ENCODE data around the gene KAZN.

KAZN gene

DNA sequence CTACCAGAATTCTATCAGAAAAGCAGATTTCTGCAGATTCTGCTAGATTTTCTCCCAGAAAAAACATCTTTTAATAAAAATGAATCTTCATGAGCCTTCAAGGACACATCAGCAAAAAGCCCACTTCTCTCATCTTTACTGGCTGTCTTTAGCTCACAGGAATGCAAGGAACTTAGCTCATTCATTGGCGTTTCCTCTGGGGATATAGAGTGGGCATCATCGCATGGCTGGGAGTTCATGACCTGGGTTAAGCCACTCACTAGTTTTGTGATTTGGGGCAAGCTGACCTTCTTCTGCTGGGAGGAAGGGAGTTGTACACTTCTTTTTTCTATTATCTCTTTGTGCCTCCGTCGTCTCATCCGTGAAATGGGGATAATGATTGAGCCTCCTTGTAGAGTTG is 149.7 kb downstream of the KAZN start:
- TF ChIP-seq, protein P1, sequence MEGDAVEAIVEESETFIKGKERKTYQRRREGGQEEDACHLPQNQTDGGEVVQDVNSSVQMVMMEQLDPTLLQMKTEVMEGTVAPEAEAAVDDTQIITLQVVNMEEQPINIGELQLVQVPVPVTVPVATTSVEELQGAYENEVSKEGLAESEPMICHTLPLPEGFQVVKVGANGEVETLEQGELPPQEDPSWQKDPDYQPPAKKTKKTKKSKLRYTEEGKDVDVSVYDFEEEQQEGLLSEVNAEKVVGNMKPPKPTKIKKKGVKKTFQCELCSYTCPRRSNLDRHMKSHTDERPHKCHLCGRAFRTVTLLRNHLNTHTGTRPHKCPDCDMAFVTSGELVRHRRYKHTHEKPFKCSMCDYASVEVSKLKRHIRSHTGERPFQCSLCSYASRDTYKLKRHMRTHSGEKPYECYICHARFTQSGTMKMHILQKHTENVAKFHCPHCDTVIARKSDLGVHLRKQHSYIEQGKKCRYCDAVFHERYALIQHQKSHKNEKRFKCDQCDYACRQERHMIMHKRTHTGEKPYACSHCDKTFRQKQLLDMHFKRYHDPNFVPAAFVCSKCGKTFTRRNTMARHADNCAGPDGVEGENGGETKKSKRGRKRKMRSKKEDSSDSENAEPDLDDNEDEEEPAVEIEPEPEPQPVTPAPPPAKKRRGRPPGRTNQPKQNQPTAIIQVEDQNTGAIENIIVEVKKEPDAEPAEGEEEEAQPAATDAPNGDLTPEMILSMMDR (conservative IDR thresholded peaks at IDR 0.05; ENCODE audit: low read length) = no peak
- no peak for TF ChIP-seq EZH2phosphoT487 (IDR thresholded peaks at IDR 0.05; ENCODE audit: borderline replicate concordance)
- Histone ChIP-seq H3K27me3 (ENCODE audit: insufficient read depth, low read length, poor library complexity, severe bottlenecking) (no peaks in the 10 kb centered on the region), H3K4me2 (ENCODE audit: low read depth, low read length, poor library complexity, severe bottlenecking) (no peak overlapping the region)

DNA sequence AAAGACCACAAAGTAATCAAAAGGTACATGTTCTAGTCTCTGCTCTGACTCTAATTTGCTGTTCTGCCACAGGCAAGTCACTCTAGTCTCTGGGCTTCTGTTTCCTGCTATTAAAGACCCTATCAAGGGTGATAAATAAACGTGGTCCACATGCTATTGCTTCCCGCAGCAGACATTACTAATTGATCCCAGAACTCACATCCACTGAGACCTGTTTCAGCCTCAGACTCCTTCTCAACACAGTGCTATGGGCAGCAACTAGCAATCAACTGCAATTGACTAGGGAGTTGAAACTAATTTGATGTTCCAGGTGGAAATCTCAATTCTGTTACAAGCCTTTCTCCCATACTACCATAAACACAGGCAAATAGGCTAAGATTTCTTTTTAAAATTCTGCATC is 150.5 kb downstream of the KAZN start:
- no peaks in the 10 kb centered on the region for H3K9me3 ChIP-seq (ENCODE audit: insufficient read depth, low read depth, low read length)
- no peaks in the 10 kb centered on the region for H3K27me3 ChIP-seq (ENCODE audit: insufficient read depth, low read length, poor library complexity, severe bottlenecking)
- no peak overlapping the region for H2AFZ ChIP-seq (ENCODE audit: low read length)
- no peak overlapping the region for H3K4me2 ChIP-seq (ENCODE audit: low read depth, low read length, poor library complexity, severe bottlenecking)
- H3K79me2 ChIP-seq (ENCODE audit: insufficient read depth, low read length) = no peaks in the 10 kb centered on the region
- no peaks in the 10 kb centered on the region for H3F3A ChIP-seq (ENCODE audit: low read depth)
- no peak overlapping the region for H3K4me3 ChIP-seq (ENCODE audit: low read length, poor library complexity, severe bottlenecking)
- H3K9ac ChIP-seq (ENCODE audit: low read depth, low read length, poor library complexity, severe bottlenecking) = no peak overlapping the region
- H3K4me1 ChIP-seq (ENCODE audit: insufficient read depth, low read length, poor library complexity, severe bottlenecking) = no peaks in the 10 kb centered on the region
- no peaks in the 10 kb centered on the region for H4K20me1 ChIP-seq (ENCODE audit: insufficient read depth, low read length, poor library complexity, severe bottlenecking)
- H3K36me3 ChIP-seq (ENCODE audit: insufficient read depth, low read length) = no peaks in the 10 kb centered on the region
- no peaks in the 10 kb centered on the region for H3K9me2 ChIP-seq (replicated peaks; ENCODE audit: low read depth, low read length)
- TF ChIP-seq, protein P1 (conservative IDR thresholded peaks at IDR 0.05; ENCODE audit: low read length) = no peak
- no peak for TF ChIP-seq EZH2phosphoT487 (IDR thresholded peaks at IDR 0.05; ENCODE audit: borderline replicate concordance)

More for the DNA sequence above, 149.7 kb downstream of the KAZN start:
- no peaks in the 10 kb centered on the region for H3K79me2 ChIP-seq (ENCODE audit: insufficient read depth, low read length)
- H3K4me1 ChIP-seq (ENCODE audit: insufficient read depth, low read length, poor library complexity, severe bottlenecking) = no peaks in the 10 kb centered on the region
- H3K9ac ChIP-seq (ENCODE audit: low read depth, low read length, poor library complexity, severe bottlenecking) = no peak overlapping the region
- H4K20me1 ChIP-seq (ENCODE audit: insufficient read depth, low read length, poor library complexity, severe bottlenecking) = no peaks in the 10 kb centered on the region
- H3K9me2 ChIP-seq (replicated peaks; ENCODE audit: low read depth, low read length) = no peaks in the 10 kb centered on the region
- H3F3A ChIP-seq (ENCODE audit: low read depth) = no peaks in the 10 kb centered on the region
- no peak overlapping the region for H3K4me3 ChIP-seq (ENCODE audit: low read length, poor library complexity, severe bottlenecking)
- H2AFZ ChIP-seq (ENCODE audit: low read length) = no peak overlapping the region
- no peaks in the 10 kb centered on the region for H3K36me3 ChIP-seq (ENCODE audit: insufficient read depth, low read length)
- H3K9me3 ChIP-seq (ENCODE audit: insufficient read depth, low read depth, low read length) = no peaks in the 10 kb centered on the region

DNA sequence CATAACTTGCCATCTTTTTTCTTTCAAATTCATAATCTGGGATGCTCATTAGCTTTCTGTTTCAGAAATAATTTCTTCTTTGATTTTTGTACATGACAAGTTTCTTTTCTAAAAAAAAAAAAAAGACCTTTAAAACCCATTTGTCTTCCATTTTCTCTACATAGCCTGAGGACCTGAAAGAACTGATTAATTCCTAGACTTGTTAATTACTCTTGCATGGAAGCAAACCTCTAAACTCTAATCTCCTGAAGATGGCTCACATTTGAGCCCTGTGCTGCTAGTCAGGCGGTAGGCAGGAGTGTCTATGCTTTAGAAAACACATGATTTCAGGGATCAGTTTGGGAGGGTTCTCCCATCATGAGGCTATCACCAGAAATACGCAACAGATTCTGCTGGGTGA is 152.0 kb downstream of the KAZN start:
- H3K4me3 ChIP-seq (ENCODE audit: low read length, poor library complexity, severe bottlenecking) = no peak overlapping the region
- H3K79me2 ChIP-seq (ENCODE audit: insufficient read depth, low read length) = no peaks in the 10 kb centered on the region
- H4K20me1 ChIP-seq (ENCODE audit: insufficient read depth, low read length, poor library complexity, severe bottlenecking) = no peaks in the 10 kb centered on the region
- no peaks in the 10 kb centered on the region for H3K9me2 ChIP-seq (replicated peaks; ENCODE audit: low read depth, low read length)
- no peak overlapping the region for H3K4me2 ChIP-seq (ENCODE audit: low read depth, low read length, poor library complexity, severe bottlenecking)
- H3K4me1 ChIP-seq (ENCODE audit: insufficient read depth, low read length, poor library complexity, severe bottlenecking) = peaks cover under 1% of the 10 kb centered on the region
- H3K9me3 ChIP-seq (ENCODE audit: insufficient read depth, low read depth, low read length) = no peaks in the 10 kb centered on the region
- H3F3A ChIP-seq (ENCODE audit: low read depth) = no peaks in the 10 kb centered on the region
- TF ChIP-seq, protein P1 (conservative IDR thresholded peaks at IDR 0.05; ENCODE audit: low read length) = no peak
- no peaks in the 10 kb centered on the region for H3K27me3 ChIP-seq (ENCODE audit: insufficient read depth, low read length, poor library complexity, severe bottlenecking)
- H3K9ac ChIP-seq (ENCODE audit: low read depth, low read length, poor library complexity, severe bottlenecking) = no peak overlapping the region
- no peak overlapping the region for H2AFZ ChIP-seq (ENCODE audit: low read length)
- H3K36me3 ChIP-seq (ENCODE audit: insufficient read depth, low read length) = no peaks in the 10 kb centered on the region
